GM18520 (cell line): ENCODE data around the gene WDR90.

Source experiments
- ATAC-seq: cut with Tn5 transposase; IDR thresholded peaks from one replicate; pipeline ENCODE4 v1.9.1; 2021; ENCODE audit not compliant: unreplicated experiment

WDR90 gene

DNA sequence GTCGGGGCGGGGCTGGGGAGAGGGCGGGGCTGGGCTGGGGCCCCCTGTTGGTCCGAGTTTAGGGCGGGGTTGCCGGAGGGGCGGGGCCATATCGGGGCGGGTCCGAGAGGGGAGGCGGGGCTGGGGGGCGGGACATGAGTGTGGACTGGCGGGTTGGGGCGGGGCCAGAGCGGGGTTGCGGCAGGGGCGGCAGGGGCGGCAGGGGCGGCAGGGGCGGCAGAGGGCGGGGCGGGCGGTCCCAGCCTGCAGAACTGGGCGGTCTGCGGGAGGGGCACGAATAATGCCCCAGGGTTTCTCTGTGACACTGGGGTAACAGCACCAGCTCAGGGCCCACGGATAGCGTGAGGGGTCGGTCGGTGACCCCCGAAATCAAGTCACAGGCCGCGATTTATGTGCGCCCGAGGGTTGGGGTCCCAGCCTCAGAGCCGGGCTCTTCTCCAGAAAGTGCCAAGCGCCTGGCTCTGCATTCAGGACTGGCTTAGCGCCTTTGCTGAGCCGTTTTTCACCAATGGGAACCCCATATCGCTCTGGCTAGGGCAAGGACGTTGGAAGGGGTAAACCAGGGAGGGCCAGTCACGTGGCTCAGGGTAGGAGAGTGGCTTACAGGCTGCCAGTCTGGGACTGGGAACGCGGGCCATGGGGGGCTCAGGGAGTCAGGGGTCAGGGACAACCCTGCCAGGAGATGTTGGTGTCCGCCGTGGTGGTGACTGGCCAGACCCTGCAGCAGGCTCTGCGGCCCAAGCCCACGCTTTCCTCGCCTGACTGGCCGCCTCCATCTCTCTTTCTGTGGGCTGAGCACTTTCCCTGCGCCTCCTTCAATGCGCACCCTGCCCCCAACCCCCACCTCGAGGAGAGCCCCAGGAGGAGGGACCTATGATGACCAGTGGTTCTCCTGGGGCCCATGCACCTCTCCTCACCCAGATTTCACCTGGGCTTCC is 11.8 kb upstream of the WDR90 start:
- no peak for ATAC-seq

DNA sequence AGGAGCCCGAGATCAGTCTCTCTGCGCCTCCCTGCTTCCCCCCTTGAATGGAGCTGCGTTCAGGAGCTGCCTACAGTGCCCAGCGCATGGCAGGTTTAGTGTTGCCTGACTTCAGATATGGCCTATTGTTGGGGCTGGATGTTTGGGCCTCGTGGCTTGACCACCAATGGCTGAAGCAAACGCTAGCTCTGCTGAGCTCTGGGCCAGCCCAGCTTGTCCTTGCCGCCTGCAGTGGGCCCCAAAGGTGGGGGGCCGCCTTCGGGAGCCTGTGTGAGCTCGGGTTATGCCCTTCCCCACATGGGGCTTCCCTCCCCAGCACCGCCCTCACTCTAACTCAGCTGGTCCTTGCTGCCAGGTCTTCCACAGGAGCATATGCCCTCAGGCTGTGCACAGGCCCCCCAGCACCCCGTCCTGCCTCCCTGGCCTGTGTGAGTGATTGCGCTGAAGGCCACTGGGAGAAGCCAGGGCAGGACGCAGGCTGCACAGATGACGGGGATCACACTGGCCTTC is 11.1 kb upstream of the WDR90 start:
- ATAC-seq = no peak

DNA sequence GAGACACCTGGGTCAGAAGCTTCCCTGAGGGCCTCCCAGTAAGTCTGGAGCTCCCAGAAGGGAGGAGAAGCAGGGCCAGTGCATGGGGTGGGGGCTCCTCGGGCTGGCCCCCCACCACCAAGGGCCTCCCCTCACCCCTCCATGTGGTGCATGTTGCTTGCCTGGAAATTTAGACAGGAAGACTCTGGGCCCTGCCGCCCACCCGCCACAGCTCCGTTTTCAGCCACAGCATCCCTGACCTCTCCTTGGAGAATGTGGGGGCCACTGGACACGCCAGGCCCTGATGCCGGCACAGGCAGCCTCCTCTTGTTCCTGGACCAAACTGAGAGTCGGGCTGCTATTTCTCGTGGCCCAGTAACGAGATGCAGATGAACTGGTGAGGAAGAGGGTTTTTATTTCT is 10.3 kb upstream of the WDR90 start:
- no peak for ATAC-seq

DNA sequence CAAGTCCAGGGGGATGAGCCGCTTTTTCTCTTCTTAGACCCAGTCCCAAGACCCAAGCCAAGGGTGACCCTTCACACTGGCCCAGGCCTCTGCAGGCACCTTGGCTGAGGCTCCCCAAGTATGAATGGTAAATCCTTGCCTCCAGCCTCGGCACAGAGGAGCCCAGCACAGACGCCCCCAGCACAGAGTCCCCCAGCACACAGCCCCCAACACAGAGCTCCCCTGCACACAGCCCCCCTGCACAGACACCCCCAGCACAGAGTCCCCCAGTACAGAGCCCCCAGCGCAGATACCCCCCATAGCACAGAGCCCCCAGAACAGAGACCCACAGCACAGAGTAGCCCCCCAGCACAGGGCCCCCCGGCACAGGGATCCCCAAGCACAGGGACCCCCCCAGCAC is 8.6 kb upstream of the WDR90 start:
- ATAC-seq = no peak

DNA sequence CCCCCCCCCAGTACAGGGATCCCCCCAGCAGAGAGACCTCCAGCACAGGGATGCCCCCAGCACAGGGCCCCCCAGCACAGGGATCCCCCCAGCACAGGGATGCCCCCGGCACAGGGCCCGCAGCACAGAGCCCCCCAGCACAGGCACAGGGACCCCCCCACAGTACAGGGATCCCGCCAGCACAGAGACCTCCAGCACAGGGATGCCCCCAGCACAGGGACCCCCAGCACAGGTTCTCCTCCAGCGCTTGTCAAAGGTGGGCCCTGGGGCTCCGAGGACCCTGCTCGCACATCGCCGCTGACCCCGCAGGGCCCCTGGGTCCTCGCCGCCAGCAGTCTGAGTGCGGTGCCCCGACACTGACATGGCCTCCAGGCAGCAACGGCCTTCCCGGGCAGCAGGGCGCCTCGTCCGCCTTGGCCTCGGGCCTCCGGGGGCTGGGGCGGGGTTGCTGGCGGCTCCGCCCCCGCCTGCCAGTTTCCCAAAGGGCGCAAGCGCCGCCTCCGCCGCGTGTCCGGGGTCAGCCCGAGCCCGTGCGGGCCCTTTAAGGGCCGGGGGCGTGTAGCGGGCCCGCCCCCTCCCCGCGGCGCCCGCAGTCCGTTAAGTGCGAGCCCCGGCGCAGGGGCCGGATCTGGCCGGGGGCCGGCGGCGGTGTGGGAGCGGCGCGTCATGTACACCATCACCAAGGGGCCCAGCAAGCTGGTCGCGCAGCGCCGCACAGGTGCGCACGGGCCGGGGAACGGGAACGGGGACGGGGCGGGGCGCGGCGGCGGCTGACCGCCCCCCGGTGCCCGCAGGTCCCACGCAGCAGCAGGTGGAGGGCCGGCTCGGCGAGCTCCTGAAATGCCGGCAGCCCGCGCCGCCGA is 7.6 kb upstream of the WDR90 start, which contains the start of gene MCRIP2:
MCRIP2 (plus strand) TSS at position 503 of the 863 bp plus-strand sequence; CDS start at position 667, 164 bp downstream.
- ATAC-seq = no peak

DNA sequence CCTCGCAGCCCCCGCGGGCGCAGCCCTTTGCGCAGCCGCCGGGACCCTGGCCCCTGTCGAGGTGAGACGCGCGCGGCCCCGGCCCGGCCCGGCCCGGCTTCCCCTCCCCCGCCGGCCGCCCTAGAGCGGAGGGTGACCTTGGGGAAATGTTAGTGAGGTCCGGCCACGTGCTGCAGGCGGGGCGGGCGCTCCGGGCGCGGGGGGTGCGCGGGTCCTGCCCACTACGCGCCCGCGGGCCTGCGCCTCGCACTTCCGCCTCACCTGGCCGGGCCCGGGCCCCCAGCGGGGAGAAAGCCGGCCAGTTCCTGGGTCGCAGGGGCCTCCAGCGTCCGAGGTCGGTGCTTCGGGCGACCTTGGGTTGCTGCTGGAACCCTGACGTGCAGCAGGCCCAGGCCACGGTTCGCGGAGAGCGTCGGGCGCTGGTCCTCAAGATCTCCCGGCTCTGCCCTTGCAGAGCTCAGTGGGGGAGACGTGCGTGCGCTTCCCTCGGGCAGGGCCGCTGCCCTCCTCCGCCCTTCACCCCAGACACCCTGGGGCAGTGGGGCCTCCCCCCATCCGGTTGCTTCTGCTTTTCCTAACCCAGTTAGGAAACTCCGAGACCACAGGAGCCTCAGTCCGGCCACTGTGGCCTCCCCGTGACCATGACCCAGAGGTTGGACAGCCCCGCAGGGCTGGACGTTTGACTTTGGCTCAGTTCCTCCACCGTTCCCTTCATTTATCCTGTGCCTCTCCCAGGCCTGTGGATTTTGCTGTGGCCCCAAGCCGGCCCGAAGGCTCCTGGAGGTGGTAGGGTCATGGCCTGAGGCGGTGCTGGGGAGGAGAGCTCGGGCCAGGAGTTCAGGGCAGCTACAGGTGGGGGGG is 6.7 kb upstream of the WDR90 start:
- ATAC-seq = no peak

DNA sequence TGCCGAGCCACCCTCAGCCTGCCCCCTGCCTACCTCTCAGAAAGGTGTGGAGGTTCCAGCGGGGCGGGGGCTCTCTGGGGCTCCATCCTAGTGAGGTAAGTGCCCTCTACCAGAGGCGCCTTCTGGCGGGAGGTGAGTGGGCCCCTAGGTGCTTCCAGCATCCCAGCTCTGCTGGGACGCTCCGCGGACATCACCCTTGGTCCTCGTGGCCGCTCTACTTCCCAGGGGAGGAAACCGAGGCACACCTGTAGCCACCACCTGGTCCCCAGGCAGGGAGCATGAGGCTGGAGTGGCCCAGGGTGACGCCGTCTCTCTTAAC is 6.2 kb upstream of the WDR90 start:
- no peak for ATAC-seq

DNA sequence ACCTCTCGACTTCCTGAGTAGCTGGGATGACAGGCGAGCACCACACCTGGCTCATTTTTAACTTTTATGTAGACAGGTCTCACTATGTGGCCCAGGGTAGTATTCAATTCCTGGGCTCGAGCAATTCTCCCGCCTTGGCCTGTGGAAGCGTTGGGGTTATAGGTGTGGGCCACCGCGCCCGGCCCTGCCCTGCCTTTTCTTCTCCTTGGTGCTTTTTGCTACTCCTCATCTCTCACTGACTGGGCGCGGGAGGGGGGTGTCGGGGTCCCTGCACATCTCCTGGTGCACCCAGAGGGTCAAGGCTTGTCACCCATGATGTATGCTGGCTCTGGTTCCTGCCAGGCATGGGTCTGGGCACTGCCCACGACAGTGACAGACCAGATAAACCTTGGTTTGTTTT is 4.6 kb upstream of the WDR90 start:
- no peak for ATAC-seq

DNA sequence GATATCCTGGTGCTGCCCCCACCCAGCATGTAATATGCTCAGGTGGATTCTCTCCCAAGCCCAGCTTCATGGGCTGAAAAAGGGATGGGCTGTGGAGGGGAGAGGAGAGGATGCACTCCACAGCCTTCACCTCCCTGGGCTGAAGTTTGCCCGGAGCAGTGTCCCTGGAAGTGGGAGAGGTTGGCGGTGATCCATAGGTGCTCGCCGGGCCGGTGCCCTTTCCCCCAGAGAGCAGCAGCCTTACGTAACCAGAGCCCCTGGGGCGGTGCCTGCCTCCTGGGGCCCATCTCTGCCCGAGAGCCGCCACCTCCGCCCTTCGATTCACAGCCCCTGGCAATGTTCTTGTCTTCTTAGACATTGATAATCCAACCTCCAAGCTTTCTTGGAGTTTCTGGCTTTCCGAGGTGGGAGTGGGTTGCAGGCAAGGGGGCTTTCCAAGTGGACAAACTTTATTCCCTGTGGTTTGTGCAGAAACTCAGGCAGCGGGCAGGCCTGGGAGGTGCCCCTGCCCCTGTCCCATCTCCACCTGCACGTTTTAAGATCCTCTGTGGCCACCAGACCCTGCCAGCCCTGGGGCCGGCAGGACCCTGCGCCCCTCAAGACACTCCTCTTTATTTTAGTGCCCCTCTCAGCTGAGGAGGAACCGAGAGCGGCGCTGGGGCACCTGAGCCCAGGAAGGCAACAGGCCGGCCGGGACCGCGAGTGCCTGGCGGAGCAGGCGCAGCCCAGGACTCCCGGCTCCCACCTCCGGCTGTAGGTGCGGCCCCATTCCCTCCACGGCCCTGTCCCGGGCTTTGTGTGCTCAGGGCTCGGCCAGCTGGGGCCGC is 3.1 kb upstream of the WDR90 start:
- ATAC-seq = no peak

DNA sequence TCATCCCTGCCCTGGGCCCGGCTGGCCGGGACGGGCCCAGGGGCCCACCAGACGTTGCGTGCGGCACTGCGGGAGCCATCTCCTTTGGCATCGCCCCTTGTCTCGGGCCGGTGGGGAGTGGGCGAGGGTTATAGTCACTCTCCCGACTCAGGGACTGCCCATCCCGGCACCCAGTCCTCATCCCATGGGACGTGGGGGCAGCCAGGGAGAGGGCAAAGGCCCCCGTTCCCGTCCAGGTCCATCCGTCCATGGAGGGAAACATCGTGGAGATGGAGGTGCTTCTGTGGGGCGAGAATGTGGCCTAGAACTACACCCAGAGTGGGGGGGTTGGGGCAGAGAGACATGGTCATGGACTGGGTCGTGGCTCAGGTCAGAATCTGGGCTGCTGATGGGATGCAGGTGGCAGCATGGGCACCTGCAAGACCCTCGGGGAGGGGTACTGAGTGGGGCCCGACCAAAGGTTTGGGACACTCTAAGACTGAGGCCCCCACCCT is 2.4 kb upstream of the WDR90 start:
- no peak for ATAC-seq

DNA sequence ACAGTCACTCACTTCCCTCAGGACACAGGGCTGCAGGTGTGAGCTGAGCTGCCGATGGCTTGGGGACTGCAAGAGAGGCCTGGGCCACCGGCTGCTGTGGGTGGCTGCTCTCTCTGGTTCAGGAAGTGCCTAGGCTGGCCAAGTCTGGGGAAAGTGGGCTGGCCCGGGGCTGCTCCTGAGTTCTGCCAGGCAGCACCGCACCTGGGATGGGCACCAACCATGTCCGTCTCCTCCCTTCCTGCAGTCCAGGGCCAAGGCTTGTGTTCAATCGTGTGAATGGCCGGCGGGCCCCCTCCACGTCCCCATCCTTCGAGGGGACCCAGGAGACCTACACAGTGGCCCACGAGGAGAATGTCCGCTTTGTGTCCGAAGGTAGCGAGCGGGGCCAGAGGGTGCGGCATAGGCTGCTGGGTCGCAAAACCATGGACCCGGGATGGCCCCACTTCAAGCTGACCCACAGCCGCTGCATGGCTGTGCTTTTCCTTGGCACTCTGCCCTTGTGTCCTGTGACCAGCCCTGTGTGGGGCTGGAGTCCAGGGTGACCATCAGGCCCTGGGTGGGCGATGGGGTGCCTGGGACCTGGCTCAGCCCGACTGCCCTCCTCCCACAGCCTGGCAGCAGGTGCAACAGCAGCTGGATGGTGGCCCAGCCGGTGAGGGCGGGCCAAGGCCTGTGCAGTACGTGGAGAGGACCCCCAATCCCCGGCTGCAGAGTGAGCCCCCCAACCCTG is 1.8 kb upstream of the WDR90 start:
- no peak for ATAC-seq

DNA sequence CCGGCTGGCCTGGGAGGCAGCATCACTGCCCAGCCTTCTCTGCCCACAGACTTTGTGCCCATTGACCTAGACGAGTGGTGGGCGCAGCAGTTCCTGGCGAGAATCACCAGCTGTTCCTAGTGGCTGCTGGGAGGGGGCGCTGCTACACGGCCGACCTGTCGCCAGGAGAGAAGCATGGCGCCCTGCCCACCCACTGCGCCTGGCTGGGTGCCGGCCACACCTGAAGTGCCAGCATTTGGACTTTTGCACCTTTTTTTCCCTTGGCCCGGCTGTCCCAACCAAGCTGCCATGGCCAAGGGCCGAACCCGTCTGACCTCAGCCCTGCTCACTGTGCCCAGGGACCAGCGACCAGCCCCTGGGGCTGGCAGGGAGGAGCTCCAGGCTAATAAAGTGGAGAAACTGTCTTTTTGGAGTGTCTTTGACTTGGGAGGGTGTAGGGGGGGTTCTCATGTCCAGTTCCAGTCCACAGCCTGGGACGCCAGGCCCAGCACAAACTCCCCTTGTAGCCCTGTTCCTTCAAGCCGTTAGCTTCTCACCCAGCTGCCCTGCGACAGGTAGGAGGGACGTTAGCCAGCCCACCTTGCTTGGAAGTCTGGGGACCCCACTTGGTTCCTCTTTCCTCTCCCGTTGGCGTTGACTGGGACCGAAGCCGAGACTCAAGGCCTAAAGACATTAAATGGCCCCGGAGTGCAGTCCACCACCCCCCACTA is 939 bp upstream of the WDR90 start:
- ATAC-seq = no peak

DNA sequence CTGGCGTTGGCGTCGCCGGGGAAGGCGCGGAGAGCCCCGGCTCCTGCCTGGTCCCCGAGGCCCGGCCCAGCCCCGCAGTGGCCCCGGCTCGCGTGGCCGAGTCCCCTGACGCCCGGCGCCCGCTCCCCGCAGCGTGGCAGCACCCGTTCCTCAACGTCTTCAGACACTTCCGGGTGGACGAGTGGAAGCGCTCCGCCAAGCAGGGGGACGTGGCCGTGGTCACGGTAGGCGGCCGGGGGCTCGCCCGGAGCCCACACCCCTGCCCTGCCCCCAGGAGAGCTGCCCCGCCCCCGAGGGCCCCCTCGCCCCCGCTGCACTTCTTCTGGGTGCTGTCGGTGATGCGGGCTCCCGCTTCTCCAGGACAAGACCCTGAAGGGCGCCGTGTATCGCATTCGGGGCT is 466 bp downstream of the WDR90 start:
- no peak for ATAC-seq

DNA sequence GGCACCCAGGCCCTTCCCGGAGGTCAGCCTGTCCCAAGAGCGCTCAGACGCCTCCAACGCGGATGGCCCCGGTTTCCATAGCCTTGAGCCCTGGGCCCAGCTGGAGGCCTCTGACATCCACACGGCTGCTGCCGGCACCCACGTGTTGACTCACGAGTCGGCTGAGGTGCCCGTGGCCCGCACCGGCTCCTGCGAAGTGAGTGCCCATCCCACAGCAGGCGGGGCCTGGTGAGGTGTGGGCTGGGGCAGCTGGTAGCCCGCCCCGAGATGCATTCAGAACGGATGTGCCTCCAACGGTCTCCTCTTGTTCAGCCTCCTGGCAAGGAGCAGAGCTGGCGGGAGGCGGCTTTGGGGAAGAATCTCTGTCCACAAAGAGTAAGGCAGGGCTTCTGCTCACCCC is 2.7 kb downstream of the WDR90 start:
- ATAC-seq = no peak

DNA sequence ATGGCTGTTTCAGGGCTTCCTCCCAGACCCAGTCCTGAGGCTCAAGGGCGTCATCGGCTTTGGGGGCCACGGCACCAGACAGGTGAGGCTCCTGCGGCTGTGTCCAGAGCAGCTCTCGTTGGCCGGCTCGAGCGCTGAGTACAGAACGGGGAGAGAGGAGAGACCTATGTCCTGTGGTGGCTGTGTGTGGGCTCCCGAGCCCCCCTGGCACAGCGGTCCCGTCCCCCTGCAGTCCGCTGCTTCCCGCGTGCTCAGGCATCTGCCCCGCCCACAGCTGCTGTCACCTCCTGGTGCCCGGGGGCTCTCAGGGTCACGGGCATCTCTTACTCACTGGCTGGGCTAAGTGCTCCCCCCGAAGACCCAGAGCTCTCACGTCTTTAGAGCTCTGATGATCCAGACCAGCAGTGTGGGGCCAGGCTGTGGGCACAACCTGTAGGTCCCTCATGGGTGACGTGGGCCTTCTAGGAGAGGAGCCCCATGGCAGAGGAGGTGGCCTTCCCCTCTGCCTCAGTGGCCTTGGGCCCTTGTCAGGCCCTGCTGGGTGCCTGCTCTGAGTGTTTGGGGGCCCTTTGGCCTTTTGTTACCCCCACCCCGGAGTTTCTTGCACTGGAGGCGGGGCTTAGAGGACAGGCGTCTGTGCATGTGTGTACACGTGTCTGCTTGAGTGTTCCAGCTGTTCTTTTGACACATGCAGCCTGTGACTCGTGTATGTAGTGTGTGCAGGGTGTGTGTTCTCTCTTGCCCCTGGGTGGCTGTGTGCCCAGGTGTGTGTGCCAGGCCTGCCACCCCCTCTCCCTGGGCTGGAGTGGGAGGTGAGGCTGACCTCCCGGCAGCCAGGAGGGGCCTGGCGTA is 3.5 kb downstream of the WDR90 start:
- ATAC-seq = no peak

DNA sequence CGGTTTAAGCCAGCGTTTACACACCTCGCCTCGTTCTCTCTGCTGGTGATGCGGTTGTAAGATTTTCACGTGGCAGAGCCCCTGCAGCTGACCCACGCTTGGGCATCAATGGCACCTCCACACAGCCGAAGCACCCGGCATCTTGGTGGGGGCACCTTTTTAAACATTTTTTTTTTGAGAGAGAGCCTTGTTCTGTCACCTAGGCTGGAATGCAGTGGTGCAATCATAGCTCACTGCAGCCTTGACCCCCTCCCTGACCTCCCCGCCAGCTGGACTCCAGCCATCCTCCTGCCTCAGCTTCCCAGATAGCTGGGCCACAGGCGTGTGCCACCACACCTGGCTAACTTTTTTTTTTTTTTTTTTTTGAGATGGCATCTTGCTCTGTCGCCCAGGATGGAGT is 4.9 kb downstream of the WDR90 start:
- ATAC-seq = no peak

DNA sequence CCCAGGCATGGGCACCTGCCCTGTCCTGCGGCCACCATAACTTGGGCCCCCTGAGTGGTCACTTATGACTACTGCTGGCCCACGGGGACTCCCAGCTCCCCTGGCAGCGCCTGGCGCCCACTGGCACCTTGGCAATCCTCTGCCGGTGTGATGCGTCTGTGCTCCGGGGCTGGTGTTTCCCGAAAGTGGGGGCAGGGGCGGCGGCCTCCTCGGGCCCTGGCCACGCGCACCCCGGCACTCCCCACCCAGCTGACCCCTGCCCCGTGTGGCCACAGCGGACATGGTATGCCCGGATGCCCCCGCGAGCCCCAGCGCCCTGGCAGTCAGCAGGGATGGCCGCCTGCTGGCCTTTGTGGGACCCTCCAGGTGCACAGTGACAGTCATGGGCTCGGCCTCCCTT is 8.3 kb downstream of the WDR90 start:
- ATAC-seq = no peak
